A673 (cell line): ENCODE results near the gene TBX19.

Experiments used
- EZH2 ChIP-seq: fragments of 200-600 bp; sonication (generic); IDR thresholded peaks from 2 replicates; pipeline ENCODE4 v1.6.1; 2017; ENCODE audit warnings: borderline replicate concordance, low read depth, mild to moderate bottlenecking, mixed read lengths, antibody characterized with exemption, low read length; ENCODE audit not compliant: poor library complexity, severe bottlenecking
- TF ChIP-seq, protein P1 (sequence below): fragments of 300-800, 200-600 bp; sonication (generic); conservative IDR thresholded peaks from 2 replicates; pipeline ENCODE4 v1.5.1; 2017; ENCODE audit warnings: low read depth, mild to moderate bottlenecking, antibody characterized with exemption, low read length, moderate library complexity, mixed read lengths

DNA sequence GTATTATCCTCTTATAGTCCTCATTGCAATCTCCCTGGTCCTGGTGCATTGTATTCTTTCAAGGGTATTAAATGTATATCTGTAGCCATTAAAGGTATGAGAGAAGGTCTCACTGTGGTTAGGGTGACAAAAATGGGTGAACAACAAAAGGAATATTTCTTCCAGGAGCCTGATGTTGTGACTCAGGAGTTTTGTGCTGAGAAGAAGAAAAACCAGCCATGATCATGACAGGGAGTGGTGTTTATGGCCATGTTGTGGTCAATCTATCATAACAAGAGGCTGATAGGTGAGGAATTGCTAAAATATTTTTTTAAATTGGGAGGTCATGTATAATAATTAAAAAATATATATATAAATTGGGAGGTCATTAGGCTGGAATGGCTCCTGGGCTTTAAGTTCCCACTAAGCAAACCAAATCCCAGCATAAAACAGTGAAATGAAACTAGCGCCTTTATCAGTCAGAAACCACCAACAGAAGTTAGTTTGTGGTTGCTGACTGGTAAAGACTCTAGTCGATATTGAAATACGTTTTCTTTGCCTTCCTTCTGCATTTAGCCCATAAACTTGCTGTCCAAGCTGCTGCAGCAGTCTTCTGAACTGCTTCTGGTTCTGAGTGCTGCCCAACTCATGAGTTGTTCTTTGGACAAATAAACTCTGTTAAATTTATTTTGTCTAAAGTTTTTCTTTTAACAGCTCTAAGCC lies 60.3 kb downstream of the TBX19 start:
- TF ChIP-seq, protein P1, sequence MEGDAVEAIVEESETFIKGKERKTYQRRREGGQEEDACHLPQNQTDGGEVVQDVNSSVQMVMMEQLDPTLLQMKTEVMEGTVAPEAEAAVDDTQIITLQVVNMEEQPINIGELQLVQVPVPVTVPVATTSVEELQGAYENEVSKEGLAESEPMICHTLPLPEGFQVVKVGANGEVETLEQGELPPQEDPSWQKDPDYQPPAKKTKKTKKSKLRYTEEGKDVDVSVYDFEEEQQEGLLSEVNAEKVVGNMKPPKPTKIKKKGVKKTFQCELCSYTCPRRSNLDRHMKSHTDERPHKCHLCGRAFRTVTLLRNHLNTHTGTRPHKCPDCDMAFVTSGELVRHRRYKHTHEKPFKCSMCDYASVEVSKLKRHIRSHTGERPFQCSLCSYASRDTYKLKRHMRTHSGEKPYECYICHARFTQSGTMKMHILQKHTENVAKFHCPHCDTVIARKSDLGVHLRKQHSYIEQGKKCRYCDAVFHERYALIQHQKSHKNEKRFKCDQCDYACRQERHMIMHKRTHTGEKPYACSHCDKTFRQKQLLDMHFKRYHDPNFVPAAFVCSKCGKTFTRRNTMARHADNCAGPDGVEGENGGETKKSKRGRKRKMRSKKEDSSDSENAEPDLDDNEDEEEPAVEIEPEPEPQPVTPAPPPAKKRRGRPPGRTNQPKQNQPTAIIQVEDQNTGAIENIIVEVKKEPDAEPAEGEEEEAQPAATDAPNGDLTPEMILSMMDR = no peak
- no peak for TF ChIP-seq EZH2
